NB4 (cell line): Measurements from ENCODE around the gene ABCC12.
A peak's percentile ranks its signal among the peaks of the same experiment; 100 is the strongest.
"Not testable (repeated sequence)": the region's sequence is repeated elsewhere in the genome, so short reads cannot be mapped to it uniquely, and the experiment has no call there.

Experiments used
- DNase-seq: peaks from one replicate; pipeline ENCODE4 v3.0.0; 2010; ENCODE audit warnings: low read depth
- H3K4me3 ChIP-seq: one replicate; pipeline ENCODE4 v1.5.1; 2011; ENCODE audit warnings: mild to moderate bottlenecking, low read depth, low read length, moderate library complexity
- CTCF ChIP-seq: IDR thresholded peaks from one replicate; pipeline ENCODE4 v1.5.1; 2012; ENCODE audit warnings: low read depth, low read length
- MAX ChIP-seq: IDR thresholded peaks from 2 replicates; pipeline ENCODE4 v1.6.1; 2011; ENCODE audit warnings: low read depth, low read length
- MYC ChIP-seq: IDR thresholded peaks from 2 replicates; pipeline ENCODE4 v1.6.1; 2011; ENCODE audit warnings: low read depth, low read length
- POLR2A ChIP-seq: IDR thresholded peaks from 2 replicates; pipeline ENCODE4 v1.6.1; 2011; ENCODE audit warnings: mild to moderate bottlenecking; ENCODE audit not compliant: insufficient read length; ENCODE audit errors: extremely low read depth

ABCC12 gene

GRCh38 chr16:48169896-48170295 is 14.1 kb upstream of the ABCC12 start:
- H3K4me3 ChIP-seq = no peak overlapping the region
- TF ChIP-seq POLR2A (no peak), MYC (no peak), CTCF (no peak), MAX (no peak)
- DNase-seq = no peak

- no peak overlapping the region for H3K4me3 ChIP-seq
- no peak for TF ChIP-seq MYC
- no peak for TF ChIP-seq MAX
- TF ChIP-seq CTCF = no peak
- TF ChIP-seq POLR2A = no peak
- no peak for DNase-seq
Measured at GRCh38 chr16:48168075-48168474, 12.3 kb upstream of the ABCC12 start.

GRCh38 chr16:48166617-48167016 is 10.8 kb upstream of the ABCC12 start:
- DNase-seq, H3K4me3 ChIP-seq: not testable (repeated sequence)

GRCh38 chr16:48165961-48166578 is 10.3 kb upstream of the ABCC12 start:
- no peak overlapping the region for H3K4me3 ChIP-seq
- DNase-seq = no peak
- TF ChIP-seq POLR2A (no peak), MYC (no peak), MAX (no peak), CTCF (no peak)

- peak; percentile 75 for DNase-seq
- no peak overlapping the region for H3K4me3 ChIP-seq
- TF ChIP-seq CTCF (peak; percentile 79), MAX (no peak)
Measured at GRCh38 chr16:48164907-48165715, 9.3 kb upstream of the ABCC12 start.

GRCh38 chr16:48162839-48163410 is 7.1 kb upstream of the ABCC12 start:
- H3K4me3 ChIP-seq = no peak overlapping the region
- no peak for TF ChIP-seq CTCF
- TF ChIP-seq MYC = no peak
- no peak for TF ChIP-seq POLR2A
- TF ChIP-seq MAX = no peak
- no peak for DNase-seq
